GM12878 (cell line): ENCODE results near the gene SMAD2. TPM values are rescaled to one million over a fixed set of nuclear protein-coding genes. Genes with fewer than 3 reads are reported as not detected.

Experiments used
- polyA plus RNA-seq, 11 experiments: library from polyadenylated mRNA; depleted of rRNA in 4 of 11; unstranded in 6 of 11; stranded (reverse) in 5 of 11; fragments of >200 nt; fragmentation: Nextera tagmentation in 4 of 11; fragmentation: Illumina TruSeq in 1 of 11; extraction: Ambion mirVana in 4 of 11; extraction: Trizol in 1 of 11; gene quantifications; 1 replicate in 1 of 11; 2 replicates in 10 of 11; pipeline versions ENCODE4 v1.2.1 to v1.2.3, GENCODE V29; 2011 to 2016; ENCODE audit warnings: inconsistent platforms in 2 of 11, missing spikeins in 2 of 11, low read depth in 1 of 11
- total RNA-seq, 4 experiments: library from RNA; depleted of rRNA in 3 of 4; stranded (reverse); fragments of >200 nt in 3 of 4; fragmentation: Illumina TruSeq in 1 of 4; extraction: Trizol in 1 of 4; gene quantifications; 2 replicates each; pipeline versions ENCODE4 v1.2.1 to v1.2.3, GENCODE V29; 2013 to 2021
- TF ChIP-seq, protein P1 (sequence below): fragments of 150-350 bp; IDR thresholded peaks from 2 replicates; pipeline ENCODE4 v1.6.1; 2014; ENCODE audit warnings: mild to moderate bottlenecking, low read depth, low read length
- TF ChIP-seq, protein P2 (sequence below): fragments of 450-650 bp; IDR thresholded peaks from 2 replicates; pipeline ENCODE4 v1.6.1; 2016; ENCODE audit warnings: mild to moderate bottlenecking
- TF ChIP-seq, protein P3 (sequence below): fragments of 450-650 bp; formaldehyde crosslinking; IDR thresholded peaks from 2 replicates; pipeline ENCODE4 v1.4.0; 2022; ENCODE audit warnings: mild to moderate bottlenecking, moderate library complexity

Gene SMAD2
- total and polyA plus RNA-seq, 10 of the 15 experiments (the other 5 are each of a cell fraction or from before 2014, with no cell fraction given): 28.8 to 111 (median 65.8) TPM

DNA sequence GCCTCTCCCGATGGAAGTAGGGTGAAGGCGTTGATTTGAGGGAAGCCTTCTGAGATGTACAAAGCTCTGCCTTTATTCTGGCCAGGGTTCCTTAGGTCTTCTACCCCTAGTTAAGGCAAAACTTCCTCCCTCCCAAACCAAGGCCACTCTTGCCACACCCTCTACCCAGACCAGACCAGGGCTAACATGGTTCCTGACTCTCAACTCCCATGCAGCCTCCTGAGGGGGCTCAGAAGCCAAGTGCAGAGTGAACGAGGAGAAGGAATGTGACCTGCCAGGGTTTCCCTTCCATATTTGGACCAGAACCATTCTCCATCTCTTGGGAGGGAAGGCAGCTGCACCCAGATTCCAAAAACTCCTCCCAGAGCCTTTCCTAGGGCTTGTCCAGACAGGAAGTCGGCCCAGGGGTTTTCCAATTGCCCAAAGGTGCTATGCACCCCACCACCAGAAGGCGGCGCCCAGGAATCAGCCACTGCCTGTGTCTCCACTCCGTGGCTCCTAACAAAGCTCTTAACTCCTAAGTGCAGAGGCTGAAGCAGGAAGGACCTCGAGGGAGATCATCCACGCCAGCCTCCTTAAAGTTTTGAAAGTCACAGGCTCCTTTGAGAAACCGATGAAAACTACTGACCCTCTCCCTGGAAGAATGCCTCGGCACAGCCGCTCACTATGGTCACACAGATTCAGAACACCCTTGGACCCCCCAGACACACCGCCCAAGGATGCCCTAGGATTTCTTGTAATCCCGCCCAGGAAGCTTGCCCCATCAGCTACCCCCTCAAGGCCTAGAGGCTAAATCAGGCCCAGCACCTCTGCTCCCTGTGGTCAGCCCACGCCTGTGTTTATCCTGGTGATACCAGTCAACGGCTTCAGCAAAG lies 157.8 kb downstream of the SMAD2 start (continued):
- TF ChIP-seq, protein P1, sequence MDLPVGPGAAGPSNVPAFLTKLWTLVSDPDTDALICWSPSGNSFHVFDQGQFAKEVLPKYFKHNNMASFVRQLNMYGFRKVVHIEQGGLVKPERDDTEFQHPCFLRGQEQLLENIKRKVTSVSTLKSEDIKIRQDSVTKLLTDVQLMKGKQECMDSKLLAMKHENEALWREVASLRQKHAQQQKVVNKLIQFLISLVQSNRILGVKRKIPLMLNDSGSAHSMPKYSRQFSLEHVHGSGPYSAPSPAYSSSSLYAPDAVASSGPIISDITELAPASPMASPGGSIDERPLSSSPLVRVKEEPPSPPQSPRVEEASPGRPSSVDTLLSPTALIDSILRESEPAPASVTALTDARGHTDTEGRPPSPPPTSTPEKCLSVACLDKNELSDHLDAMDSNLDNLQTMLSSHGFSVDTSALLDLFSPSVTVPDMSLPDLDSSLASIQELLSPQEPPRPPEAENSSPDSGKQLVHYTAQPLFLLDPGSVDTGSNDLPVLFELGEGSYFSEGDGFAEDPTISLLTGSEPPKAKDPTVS: no peak
- TF ChIP-seq, protein P2, sequence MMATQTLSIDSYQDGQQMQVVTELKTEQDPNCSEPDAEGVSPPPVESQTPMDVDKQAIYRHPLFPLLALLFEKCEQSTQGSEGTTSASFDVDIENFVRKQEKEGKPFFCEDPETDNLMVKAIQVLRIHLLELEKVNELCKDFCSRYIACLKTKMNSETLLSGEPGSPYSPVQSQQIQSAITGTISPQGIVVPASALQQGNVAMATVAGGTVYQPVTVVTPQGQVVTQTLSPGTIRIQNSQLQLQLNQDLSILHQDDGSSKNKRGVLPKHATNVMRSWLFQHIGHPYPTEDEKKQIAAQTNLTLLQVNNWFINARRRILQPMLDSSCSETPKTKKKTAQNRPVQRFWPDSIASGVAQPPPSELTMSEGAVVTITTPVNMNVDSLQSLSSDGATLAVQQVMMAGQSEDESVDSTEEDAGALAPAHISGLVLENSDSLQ: no peak
- TF ChIP-seq, protein P3, sequence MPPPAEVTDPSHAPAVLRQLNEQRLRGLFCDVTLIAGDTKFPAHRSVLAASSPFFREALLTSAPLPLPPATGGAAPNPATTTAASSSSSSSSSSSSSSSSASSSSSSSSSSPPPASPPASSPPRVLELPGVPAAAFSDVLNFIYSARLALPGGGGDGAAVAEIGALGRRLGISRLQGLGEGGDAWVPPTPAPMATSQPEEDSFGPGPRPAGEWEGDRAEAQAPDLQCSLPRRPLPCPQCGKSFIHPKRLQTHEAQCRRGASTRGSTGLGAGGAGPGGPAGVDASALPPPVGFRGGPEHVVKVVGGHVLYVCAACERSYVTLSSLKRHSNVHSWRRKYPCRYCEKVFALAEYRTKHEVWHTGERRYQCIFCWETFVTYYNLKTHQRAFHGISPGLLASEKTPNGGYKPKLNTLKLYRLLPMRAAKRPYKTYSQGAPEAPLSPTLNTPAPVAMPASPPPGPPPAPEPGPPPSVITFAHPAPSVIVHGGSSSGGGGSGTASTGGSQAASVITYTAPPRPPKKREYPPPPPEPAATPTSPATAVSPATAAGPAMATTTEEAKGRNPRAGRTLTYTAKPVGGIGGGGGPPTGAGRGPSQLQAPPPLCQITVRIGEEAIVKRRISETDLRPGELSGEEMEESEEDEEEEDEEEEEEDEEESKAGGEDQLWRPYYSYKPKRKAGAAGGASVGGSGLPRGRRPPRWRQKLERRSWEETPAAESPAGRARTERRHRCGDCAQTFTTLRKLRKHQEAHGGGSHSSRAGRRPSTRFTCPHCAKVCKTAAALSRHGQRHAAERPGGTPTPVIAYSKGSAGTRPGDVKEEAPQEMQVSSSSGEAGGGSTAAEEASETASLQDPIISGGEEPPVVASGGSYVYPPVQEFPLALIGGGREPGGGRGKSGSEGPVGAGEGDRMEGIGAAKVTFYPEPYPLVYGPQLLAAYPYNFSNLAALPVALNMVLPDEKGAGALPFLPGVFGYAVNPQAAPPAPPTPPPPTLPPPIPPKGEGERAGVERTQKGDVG (CRISPR knock-in tag): no peak
- TF ChIP-seq, all 136 proteins: peak for 10
